H1 (cell line): Measurements from ENCODE around the gene TEAD2.

Experiments
- EZH2 ChIP-seq: fragments of 200-600 bp; sonication (generic); IDR thresholded peaks from 2 replicates; pipeline ENCODE4 v1.7.1; 2012; ENCODE audit warnings: low read depth, mild to moderate bottlenecking, moderate library complexity, low read length, inconsistent platforms; ENCODE audit not compliant: severe bottlenecking
- HDAC6 ChIP-seq: IDR thresholded peaks from one replicate; pipeline ENCODE4 v1.7.1; 2012; ENCODE audit warnings: low read depth, mild to moderate bottlenecking, inconsistent platforms, low read length, moderate library complexity
- KDM1A ChIP-seq: fragments of 200-600, 300-600 bp; sonication (generic); IDR thresholded peaks from 2 replicates; pipeline ENCODE4 v1.7.1; 2016; ENCODE audit warnings: mild to moderate bottlenecking, low read length, borderline replicate concordance
- POLR2AphosphoS5 ChIP-seq: IDR thresholded peaks from 2 replicates; pipeline ENCODE4 v1.6.1; 2011; ENCODE audit warnings: low read depth, low read length
- RAD21 ChIP-seq, 2 experiments: IDR thresholded peaks in 1 of 2; conservative IDR thresholded peaks in 1 of 2; 2 replicates each; pipeline ENCODE4 v1.6.1; 2011; ENCODE audit warnings: low read depth in 2 of 2, low read length in 2 of 2, improper control_type of control experiment in 1 of 2, inconsistent platforms in 1 of 2, mild to moderate bottlenecking in 1 of 2, moderate library complexity in 1 of 2
- SIX5 ChIP-seq: IDR thresholded peaks from 2 replicates; pipeline ENCODE4 v1.6.1; 2011; ENCODE audit warnings: mild to moderate bottlenecking, low read depth, low read length
- TF ChIP-seq, protein P1 (sequence below), 3 experiments: IDR thresholded peaks; 1 replicate in 2 of 3; 2 replicates in 1 of 3; pipeline versions ENCODE4 v1.5.1 to v1.6.1; 2011; ENCODE audit warnings: low read length in 3 of 3, mild to moderate bottlenecking in 3 of 3, inconsistent platforms in 2 of 3, low read depth in 1 of 3, moderate library complexity in 1 of 3; ENCODE audit not compliant: insufficient read depth in 1 of 3; ENCODE audit errors: control extremely low read depth in 1 of 3
- TF ChIP-seq, protein P2 (sequence below): IDR thresholded peaks from 2 replicates; pipeline ENCODE4 v1.6.1; 2011; ENCODE audit warnings: low read length, improper control_type of control experiment

DNA sequence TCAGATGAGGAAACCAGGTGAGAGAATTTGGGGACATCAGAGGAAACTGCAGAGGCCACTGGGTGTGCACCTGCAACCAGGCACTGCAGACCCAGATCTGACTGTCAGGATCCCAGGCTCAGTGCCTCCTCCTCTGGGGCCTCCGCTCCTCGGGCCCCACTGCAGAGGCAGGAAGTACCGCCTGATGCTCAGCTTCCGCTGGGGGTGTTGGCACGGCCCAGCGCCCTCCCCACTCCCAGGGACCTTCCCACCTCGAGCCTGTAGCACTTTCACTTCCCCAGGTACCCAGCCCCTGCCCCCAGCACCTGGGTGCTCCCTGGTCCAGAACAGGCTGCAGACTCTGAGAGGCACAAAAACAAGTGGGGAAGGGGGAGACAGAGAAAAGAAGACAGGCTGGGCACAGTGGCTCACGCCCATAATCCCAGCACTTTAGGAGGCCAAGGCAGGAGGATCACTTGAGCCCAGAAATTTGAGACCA, 28.4 kb downstream of the TEAD2 start:
- TF ChIP-seq EZH2 = no peak
- no peak for TF ChIP-seq HDAC6
- TF ChIP-seq, protein P1, sequence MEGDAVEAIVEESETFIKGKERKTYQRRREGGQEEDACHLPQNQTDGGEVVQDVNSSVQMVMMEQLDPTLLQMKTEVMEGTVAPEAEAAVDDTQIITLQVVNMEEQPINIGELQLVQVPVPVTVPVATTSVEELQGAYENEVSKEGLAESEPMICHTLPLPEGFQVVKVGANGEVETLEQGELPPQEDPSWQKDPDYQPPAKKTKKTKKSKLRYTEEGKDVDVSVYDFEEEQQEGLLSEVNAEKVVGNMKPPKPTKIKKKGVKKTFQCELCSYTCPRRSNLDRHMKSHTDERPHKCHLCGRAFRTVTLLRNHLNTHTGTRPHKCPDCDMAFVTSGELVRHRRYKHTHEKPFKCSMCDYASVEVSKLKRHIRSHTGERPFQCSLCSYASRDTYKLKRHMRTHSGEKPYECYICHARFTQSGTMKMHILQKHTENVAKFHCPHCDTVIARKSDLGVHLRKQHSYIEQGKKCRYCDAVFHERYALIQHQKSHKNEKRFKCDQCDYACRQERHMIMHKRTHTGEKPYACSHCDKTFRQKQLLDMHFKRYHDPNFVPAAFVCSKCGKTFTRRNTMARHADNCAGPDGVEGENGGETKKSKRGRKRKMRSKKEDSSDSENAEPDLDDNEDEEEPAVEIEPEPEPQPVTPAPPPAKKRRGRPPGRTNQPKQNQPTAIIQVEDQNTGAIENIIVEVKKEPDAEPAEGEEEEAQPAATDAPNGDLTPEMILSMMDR (IDR thresholded peaks at IDR 0.05; ENCODE audit: control extremely low read depth in 1 of 3, insufficient read depth in 1 of 3, low read depth in 1 of 3, low read length in 3 of 3) = no peak
- no peak for TF ChIP-seq RAD21 (IDR thresholded peaks at IDR 0.05 in 1 of 2, conservative IDR thresholded peaks at IDR 0.05 in 1 of 2; ENCODE audit: low read depth in 2 of 2, low read length in 2 of 2)
- no peak for TF ChIP-seq POLR2AphosphoS5
- no peak for TF ChIP-seq SIX5
- TF ChIP-seq, protein P2, sequence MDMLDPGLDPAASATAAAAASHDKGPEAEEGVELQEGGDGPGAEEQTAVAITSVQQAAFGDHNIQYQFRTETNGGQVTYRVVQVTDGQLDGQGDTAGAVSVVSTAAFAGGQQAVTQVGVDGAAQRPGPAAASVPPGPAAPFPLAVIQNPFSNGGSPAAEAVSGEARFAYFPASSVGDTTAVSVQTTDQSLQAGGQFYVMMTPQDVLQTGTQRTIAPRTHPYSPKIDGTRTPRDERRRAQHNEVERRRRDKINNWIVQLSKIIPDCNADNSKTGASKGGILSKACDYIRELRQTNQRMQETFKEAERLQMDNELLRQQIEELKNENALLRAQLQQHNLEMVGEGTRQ = no peak
- no peak for TF ChIP-seq KDM1A
